ENCODE results near the gene PPP1R14C.

The PPP1R14C gene

GRCh38 chr6:150176152-150176551, 33.3 kb downstream of the PPP1R14C start:
- Histone ChIP-seq H4K20me1 (ENCODE audit: insufficient read depth) (no peaks in the 10 kb centered on the region), H3K79me2 (ENCODE audit: insufficient read depth, low read depth) (no peaks in the 10 kb centered on the region), H3K36me3 (ENCODE audit: insufficient read depth) (no peaks in the 10 kb centered on the region), H3K27ac (no peak overlapping the region), H3K4me3 (IDR thresholded peaks at IDR 0.05; ENCODE audit: insufficient read depth, low read depth, low read length) (no peak overlapping the region), H3K4me2 (no peak overlapping the region), H2AFZ (ENCODE audit: low read depth) (no peak overlapping the region), H3K27me3 (ENCODE audit: insufficient read depth, low read depth) (no peaks in the 10 kb centered on the region), H3K9ac (no peak overlapping the region), H3K4me1 (ENCODE audit: low read depth, poor library complexity, severe bottlenecking) (no peaks in the 10 kb centered on the region)
- TF ChIP-seq CTCF (conservative IDR thresholded peaks at IDR 0.05; ENCODE audit: low read depth, low read length) = no peak

- no peak overlapping the region for H2AFZ ChIP-seq (ENCODE audit: low read depth)
- H3K4me3 ChIP-seq (IDR thresholded peaks at IDR 0.05; ENCODE audit: insufficient read depth, low read depth, low read length) = no peak overlapping the region
- H3K36me3 ChIP-seq (ENCODE audit: insufficient read depth) = no peaks in the 10 kb centered on the region
- no peaks in the 10 kb centered on the region for H3K4me1 ChIP-seq (ENCODE audit: low read depth, poor library complexity, severe bottlenecking)
- no peak overlapping the region for H3K27ac ChIP-seq
- H3K27me3 ChIP-seq (ENCODE audit: insufficient read depth, low read depth) = no peaks in the 10 kb centered on the region
- H4K20me1 ChIP-seq (ENCODE audit: insufficient read depth) = no peaks in the 10 kb centered on the region
- TF ChIP-seq CTCF (conservative IDR thresholded peaks at IDR 0.05; ENCODE audit: low read depth, low read length) = no peak
- no peak overlapping the region for H3K9ac ChIP-seq
- H3K4me2 ChIP-seq = no peak overlapping the region
- H3K79me2 ChIP-seq (ENCODE audit: insufficient read depth, low read depth) = no peaks in the 10 kb centered on the region
These were observed 33.8 kb downstream of the PPP1R14C start for GRCh38 chr6:150176659-150177058.

- Histone ChIP-seq H3K4me2 (no peak overlapping the region), H3K9ac (no peak overlapping the region), H3K4me1 (ENCODE audit: low read depth, poor library complexity, severe bottlenecking) (no peaks in the 10 kb centered on the region), H3K27me3 (ENCODE audit: insufficient read depth, low read depth) (no peaks in the 10 kb centered on the region), H3K79me2 (ENCODE audit: insufficient read depth, low read depth) (no peaks in the 10 kb centered on the region), H3K4me3 (IDR thresholded peaks at IDR 0.05; ENCODE audit: insufficient read depth, low read depth, low read length) (no peak overlapping the region), H4K20me1 (ENCODE audit: insufficient read depth) (no peaks in the 10 kb centered on the region), H3K27ac (no peak overlapping the region), H2AFZ (ENCODE audit: low read depth) (no peak overlapping the region), H3K36me3 (ENCODE audit: insufficient read depth) (no peaks in the 10 kb centered on the region)
- no peak for TF ChIP-seq CTCF (conservative IDR thresholded peaks at IDR 0.05; ENCODE audit: low read depth, low read length)
These were observed 34.6 kb downstream of the PPP1R14C start for GRCh38 chr6:150177259-150177951.

GRCh38 chr6:150177952-150178520, 35.2 kb downstream of the PPP1R14C start:
- Histone ChIP-seq H3K27me3 (ENCODE audit: insufficient read depth, low read depth) (no peaks in the 10 kb centered on the region), H3K4me3 (IDR thresholded peaks at IDR 0.05; ENCODE audit: insufficient read depth, low read depth, low read length) (no peak overlapping the region), H3K4me2 (no peak overlapping the region), H3K79me2 (ENCODE audit: insufficient read depth, low read depth) (no peaks in the 10 kb centered on the region), H2AFZ (ENCODE audit: low read depth) (no peak overlapping the region), H3K27ac (no peak overlapping the region), H3K36me3 (ENCODE audit: insufficient read depth) (no peaks in the 10 kb centered on the region), H3K9ac (no peak overlapping the region), H3K4me1 (ENCODE audit: low read depth, poor library complexity, severe bottlenecking) (no peaks in the 10 kb centered on the region), H4K20me1 (ENCODE audit: insufficient read depth) (no peaks in the 10 kb centered on the region)
- no peak for TF ChIP-seq CTCF (conservative IDR thresholded peaks at IDR 0.05; ENCODE audit: low read depth, low read length)
